ENCODE data around the gene MDFI. TPM values are rescaled to one million over a fixed set of nuclear protein-coding genes. Genes with fewer than 3 reads are reported as not detected.

MDFI gene
- total and polyA plus RNA-seq, 9 of the 15 experiments (the other 6 are each of a cell fraction or from before 2014, with no cell fraction given) = not detected

DNA sequence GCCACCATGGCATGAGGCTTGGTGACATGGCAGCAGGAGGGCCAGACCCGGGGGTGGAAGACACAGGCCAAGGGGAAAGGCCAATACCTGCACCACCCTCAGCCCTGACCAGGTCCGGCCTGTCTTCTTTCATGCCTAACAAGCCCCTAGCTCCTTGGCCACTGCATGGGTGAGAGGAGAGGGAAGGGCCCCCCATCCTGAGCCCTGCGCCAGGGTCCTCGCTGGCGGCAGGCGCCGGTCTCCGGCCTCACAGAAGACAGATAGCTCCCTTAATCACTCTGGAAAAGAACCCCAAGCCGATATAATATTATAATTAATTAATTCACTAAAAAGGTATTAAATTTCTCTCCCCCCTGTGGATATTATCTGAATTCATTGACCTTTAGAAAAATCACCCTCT lies 41.4 kb downstream of the MDFI start (continued):
- no peak for TF ChIP-seq RREB1 (CRISPR knock-in tag; IDR thresholded peaks at IDR 0.05)
- no peak for TF ChIP-seq BRF2 (IDR thresholded peaks at IDR 0.05; ENCODE audit: borderline replicate concordance, insufficient read depth, insufficient read length)
- TF ChIP-seq, protein P1, sequence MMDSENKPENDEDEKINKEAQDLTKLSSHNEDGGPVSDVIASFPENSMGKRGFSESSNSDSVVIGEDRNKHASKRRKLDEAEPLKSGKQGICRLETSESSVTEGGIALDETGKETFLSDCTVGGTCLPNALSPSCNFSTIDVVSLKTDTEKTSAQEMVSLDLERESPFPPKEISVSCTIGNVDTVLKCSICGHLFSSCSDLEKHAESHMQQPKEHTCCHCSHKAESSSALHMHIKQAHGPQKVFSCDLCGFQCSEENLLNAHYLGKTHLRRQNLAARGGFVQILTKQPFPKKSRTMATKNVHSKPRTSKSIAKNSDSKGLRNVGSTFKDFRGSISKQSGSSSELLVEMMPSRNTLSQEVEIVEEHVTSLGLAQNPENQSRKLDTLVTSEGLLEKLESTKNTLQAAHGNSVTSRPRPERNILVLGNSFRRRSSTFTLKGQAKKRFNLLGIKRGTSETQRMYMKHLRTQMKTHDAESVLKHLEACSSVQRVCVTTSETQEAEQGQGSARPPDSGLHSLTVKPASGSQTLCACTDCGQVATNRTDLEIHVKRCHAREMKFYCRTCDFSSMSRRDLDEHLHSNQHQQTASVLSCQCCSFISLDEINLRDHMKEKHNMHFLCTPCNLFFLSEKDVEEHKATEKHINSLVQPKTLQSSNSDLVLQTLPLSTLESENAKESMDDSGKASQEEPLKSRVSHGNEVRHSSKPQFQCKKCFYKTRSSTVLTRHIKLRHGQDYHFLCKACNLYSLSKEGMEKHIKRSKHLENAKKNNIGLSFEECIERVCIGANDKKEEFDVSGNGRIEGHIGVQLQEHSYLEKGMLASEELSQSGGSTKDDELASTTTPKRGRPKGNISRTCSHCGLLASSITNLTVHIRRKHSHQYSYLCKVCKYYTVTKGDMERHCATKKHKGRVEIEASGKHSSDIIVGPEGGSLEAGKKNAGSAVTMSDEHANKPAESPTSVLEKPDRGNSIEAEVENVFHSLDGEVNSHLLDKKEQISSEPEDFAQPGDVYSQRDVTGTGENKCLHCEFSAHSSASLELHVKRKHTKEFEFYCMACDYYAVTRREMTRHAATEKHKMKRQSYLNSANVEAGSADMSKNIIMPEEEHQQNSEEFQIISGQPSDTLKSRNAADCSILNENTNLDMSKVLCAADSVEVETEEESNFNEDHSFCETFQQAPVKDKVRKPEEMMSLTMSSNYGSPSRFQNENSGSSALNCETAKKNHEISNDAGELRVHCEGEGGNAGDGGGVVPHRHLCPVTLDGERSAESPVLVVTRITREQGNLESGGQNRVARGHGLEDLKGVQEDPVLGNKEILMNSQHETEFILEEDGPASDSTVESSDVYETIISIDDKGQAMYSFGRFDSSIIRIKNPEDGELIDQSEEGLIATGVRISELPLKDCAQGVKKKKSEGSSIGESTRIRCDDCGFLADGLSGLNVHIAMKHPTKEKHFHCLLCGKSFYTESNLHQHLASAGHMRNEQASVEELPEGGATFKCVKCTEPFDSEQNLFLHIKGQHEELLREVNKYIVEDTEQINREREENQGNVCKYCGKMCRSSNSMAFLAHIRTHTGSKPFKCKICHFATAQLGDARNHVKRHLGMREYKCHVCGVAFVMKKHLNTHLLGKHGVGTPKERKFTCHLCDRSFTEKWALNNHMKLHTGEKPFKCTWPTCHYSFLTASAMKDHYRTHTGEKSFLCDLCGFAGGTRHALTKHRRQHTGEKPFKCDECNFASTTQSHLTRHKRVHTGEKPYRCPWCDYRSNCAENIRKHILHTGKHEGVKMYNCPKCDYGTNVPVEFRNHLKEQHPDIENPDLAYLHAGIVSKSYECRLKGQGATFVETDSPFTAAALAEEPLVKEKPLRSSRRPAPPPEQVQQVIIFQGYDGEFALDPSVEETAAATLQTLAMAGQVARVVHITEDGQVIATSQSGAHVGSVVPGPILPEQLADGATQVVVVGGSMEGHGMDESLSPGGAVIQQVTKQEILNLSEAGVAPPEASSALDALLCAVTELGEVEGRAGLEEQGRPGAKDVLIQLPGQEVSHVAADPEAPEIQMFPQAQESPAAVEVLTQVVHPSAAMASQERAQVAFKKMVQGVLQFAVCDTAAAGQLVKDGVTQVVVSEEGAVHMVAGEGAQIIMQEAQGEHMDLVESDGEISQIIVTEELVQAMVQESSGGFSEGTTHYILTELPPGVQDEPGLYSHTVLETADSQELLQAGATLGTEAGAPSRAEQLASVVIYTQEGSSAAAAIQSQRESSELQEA (IDR thresholded peaks at IDR 0.05; ENCODE audit: low read depth) = no peak
- TF ChIP-seq NFE2 (IDR thresholded peaks at IDR 0.05; ENCODE audit: low read depth) = no peak
- TF ChIP-seq NFIX (CRISPR knock-in tag; IDR thresholded peaks at IDR 0.05; ENCODE audit: low read depth) = no peak
- TF ChIP-seq ZNF551 (CRISPR knock-in tag; IDR thresholded peaks at IDR 0.05) = no peak
- no peak for TF ChIP-seq BRF1 (IDR thresholded peaks at IDR 0.05; ENCODE audit: borderline replicate concordance, extremely low read depth, insufficient read length)
- no peak for TF ChIP-seq NCOR1 (IDR thresholded peaks at IDR 0.05)
